HCT116 (cell line): Measurements from ENCODE around the gene PXN. TPM values are rescaled to one million over a fixed set of nuclear protein-coding genes. Genes with fewer than 3 reads are reported as not detected.

Experiments used
- ATAC-seq: fragments of 200-7000 bp; cut with Tn5 transposase; 2 replicates; pipeline ENCODE4 v1.9.1; 2020; ENCODE audit warnings: mild to moderate bottlenecking, moderate library complexity
- BruUV-seq: library from RNA; stranded (reverse); fragments of 400-500 nt; replicated peaks from 2 replicates; lab custom pipeline; 2021; lab: Mats Ljungman, UMichigan
- CTCF ChIA-PET: fragments of 300-600 bp; sonication (Branson Sonifier 250); formaldehyde crosslinking; loops from one replicate; lab custom pipeline; 2021; ENCODE audit warnings: antibody characterized with exemption; lab: Charles Lee
- POLR2A ChIA-PET: fragments of 300-600, 350-600 bp; sonication (Branson Sonifier 250); formaldehyde crosslinking; loops from one replicate; lab custom pipeline; 2021; ENCODE audit warnings: antibody characterized with exemption; lab: Charles Lee
- RAD21 ChIA-PET, 2 experiments: fragments of 300-600 bp; sonication (Branson Sonifier 250); formaldehyde crosslinking; loops; one replicate each; lab custom pipeline; 2023; ENCODE audit warnings: low total read pairs in 2 of 2; ENCODE audit not compliant: uncharacterized antibody in 2 of 2, unreplicated experiment in 2 of 2, low non-redundant PET in 1 of 2; lab: Charles Lee
- DNase-seq: peaks from one replicate; pipeline ENCODE4 v3.0.0-alpha.2; 2010; ENCODE audit warnings: low read depth, low spot score
- H2AFZ ChIP-seq: fragments of 200-600 bp; shearing (Covaris generic), sonication (generic); 2 replicates; pipeline ENCODE4 v1.6.1; 2017; ENCODE audit warnings: low read depth, mixed run types, mixed read lengths, antibody characterized with exemption, low read length; ENCODE audit not compliant: poor library complexity, severe bottlenecking
- H3K27ac ChIP-seq: 2 replicates; pipeline ENCODE4 v1.5.1; 2012; ENCODE audit warnings: low read depth, low read length
- H3K27me3 ChIP-seq: fragments of 200-600 bp; sonication (generic); 2 replicates; pipeline ENCODE4 v1.6.1; 2016; ENCODE audit warnings: mixed run types, low read length, mixed read lengths; ENCODE audit not compliant: insufficient read depth
- H3K36me3 ChIP-seq, 2 experiments: fragments of 200-500 bp in 1 of 2; fragments of 200-600 bp in 1 of 2; sonication (Bioruptor generic) in 1 of 2; sonication (generic) in 1 of 2; 2 replicates each; pipeline versions ENCODE4 v1.5.1 to v1.6.1; 2014 to 2016; ENCODE audit warnings: low read length in 2 of 2, inconsistent platforms in 1 of 2, mixed read lengths in 1 of 2, mixed run types in 1 of 2; ENCODE audit not compliant: insufficient read depth in 2 of 2, control insufficient read depth in 1 of 2
- H3K4me1 ChIP-seq, 2 experiments: fragments of 200-600 bp in 1 of 2; sonication (generic) in 1 of 2; 2 replicates each; pipeline versions ENCODE4 v1.5.1 to v1.6.1; 2012 to 2017; ENCODE audit warnings: low read length in 2 of 2, inconsistent platforms in 1 of 2, mild to moderate bottlenecking in 1 of 2, mixed read lengths in 1 of 2, mixed run types in 1 of 2, moderate library complexity in 1 of 2; ENCODE audit not compliant: insufficient read depth in 2 of 2, control insufficient read depth in 1 of 2
- H3K4me2 ChIP-seq: fragments of 200-600 bp; sonication (generic); 2 replicates; pipeline ENCODE4 v1.6.1; 2017; ENCODE audit warnings: mixed run types, low read length, mixed read lengths
- H3K4me3 ChIP-seq, 2 experiments: fragments of 200-600 bp in 1 of 2; sonication (generic) in 1 of 2; replicated peaks in 1 of 2; 2 replicates each; pipeline ENCODE4 v1.5.1; 2011 to 2016; ENCODE audit warnings: low read length in 2 of 2, control low read depth in 1 of 2, low read depth in 1 of 2, mild to moderate bottlenecking in 1 of 2, mixed read lengths in 1 of 2, mixed run types in 1 of 2
- H3K79me2 ChIP-seq: fragments of 200-600 bp; sonication (generic); 2 replicates; pipeline ENCODE4 v1.6.1; 2017; ENCODE audit warnings: mild to moderate bottlenecking, mixed run types, low read length, moderate library complexity, mixed read lengths; ENCODE audit not compliant: insufficient read depth
- H3K9ac ChIP-seq: fragments of 200-600 bp; sonication (generic); 2 replicates; pipeline ENCODE4 v1.6.1; 2016; ENCODE audit warnings: low read length, mixed read lengths
- H3K9me2 ChIP-seq: fragments of 200-600 bp; sonication (generic), shearing (Covaris generic); 2 replicates; pipeline ENCODE4 v1.6.1; 2017; ENCODE audit warnings: mixed run types, mild to moderate bottlenecking, moderate library complexity; ENCODE audit not compliant: insufficient read depth
- H3K9me3 ChIP-seq, 2 experiments: fragments of 200-500 bp in 1 of 2; fragments of 200-600 bp in 1 of 2; sonication (Bioruptor generic) in 1 of 2; sonication (generic) in 1 of 2; 2 replicates each; pipeline ENCODE4 v1.6.1; 2014 to 2017; ENCODE audit warnings: low read length in 2 of 2, mixed read lengths in 2 of 2, inconsistent platforms in 1 of 2, low read depth in 1 of 2, mild to moderate bottlenecking in 1 of 2, mixed run types in 1 of 2, moderate library complexity in 1 of 2; ENCODE audit not compliant: control insufficient read depth in 1 of 2, insufficient read depth in 1 of 2
- H4K20me1 ChIP-seq: fragments of 200-600 bp; sonication (generic), shearing (Covaris generic); 2 replicates; pipeline ENCODE4 v1.6.1; 2017; ENCODE audit warnings: mixed run types, mild to moderate bottlenecking, moderate library complexity; ENCODE audit not compliant: insufficient read depth
- ATF3 ChIP-seq: IDR thresholded peaks from 2 replicates; pipeline ENCODE4 v1.6.1; 2012
- CBX3 ChIP-seq: IDR thresholded peaks from 2 replicates; pipeline ENCODE4 v1.6.1; 2012; ENCODE audit warnings: low read depth
- CEBPB ChIP-seq: IDR thresholded peaks from 2 replicates; pipeline ENCODE4 v1.6.1; 2012; ENCODE audit warnings: low read depth
- CTCF ChIP-seq, 3 experiments: fragments of 200-600 bp in 1 of 3; sonication (generic) in 1 of 3; IDR thresholded peaks in 2 of 3; conservative IDR thresholded peaks in 1 of 3; 2 replicates each; pipeline ENCODE4 v1.5.1; 2012 to 2017; ENCODE audit warnings: low read depth in 2 of 3, low read length in 2 of 3, antibody characterized with exemption in 1 of 3, borderline replicate concordance in 1 of 3, control low read depth in 1 of 3, mild to moderate bottlenecking in 1 of 3, mixed read lengths in 1 of 3, mixed run types in 1 of 3, moderate library complexity in 1 of 3; ENCODE audit not compliant: insufficient read depth in 1 of 3
- EGR1 ChIP-seq: IDR thresholded peaks from 2 replicates; pipeline ENCODE4 v1.6.1; 2012; ENCODE audit warnings: low read depth
- ELF1 ChIP-seq: IDR thresholded peaks from 2 replicates; pipeline ENCODE4 v1.6.1; 2012; ENCODE audit warnings: low read depth, borderline replicate concordance
- EZH2phosphoT487 ChIP-seq: fragments of 200-600 bp; IDR thresholded peaks from 2 replicates; pipeline ENCODE4 v1.6.1; 2018; ENCODE audit warnings: antibody characterized with exemption, borderline replicate concordance
- FOSL1 ChIP-seq: IDR thresholded peaks from 2 replicates; pipeline ENCODE4 v1.6.1; 2012; ENCODE audit warnings: low read depth
- MAX ChIP-seq: IDR thresholded peaks from 2 replicates; pipeline ENCODE4 v1.6.1; 2012
- POLR2A ChIP-seq: IDR thresholded peaks from 2 replicates; pipeline ENCODE4 v1.7.0; 2011; ENCODE audit warnings: borderline replicate concordance; ENCODE audit not compliant: insufficient read depth, insufficient read length; ENCODE audit errors: extremely low read depth
- POLR2AphosphoS5 ChIP-seq: IDR thresholded peaks from 2 replicates; pipeline ENCODE4 v1.6.1; 2011; ENCODE audit warnings: mild to moderate bottlenecking, low read depth, low read length, moderate library complexity
- RAD21 ChIP-seq: IDR thresholded peaks from 2 replicates; pipeline ENCODE4 v1.6.1; 2012; ENCODE audit warnings: low read depth, mild to moderate bottlenecking
- REST ChIP-seq: IDR thresholded peaks from 2 replicates; pipeline ENCODE4 v1.6.1; 2012; ENCODE audit warnings: low read depth
- SIN3A ChIP-seq: IDR thresholded peaks from 2 replicates; pipeline ENCODE4 v1.6.1; 2012; ENCODE audit warnings: low read depth
- SP1 ChIP-seq: IDR thresholded peaks from 2 replicates; pipeline ENCODE4 v1.6.1; 2012; ENCODE audit warnings: low read depth
- TCF7L2 ChIP-seq: IDR thresholded peaks from 2 replicates; pipeline ENCODE4 v1.7.0; 2011; ENCODE audit warnings: borderline replicate concordance, inconsistent platforms; ENCODE audit not compliant: insufficient read depth, insufficient read length; ENCODE audit errors: extremely low read depth
- YY1 ChIP-seq: IDR thresholded peaks from 2 replicates; pipeline ENCODE4 v1.6.1; 2011; ENCODE audit warnings: low read length, low read depth, moderate library complexity, mild to moderate bottlenecking; ENCODE audit not compliant: insufficient replicate concordance; ENCODE audit errors: extremely low read depth
- ZBTB33 ChIP-seq: IDR thresholded peaks from 2 replicates; pipeline ENCODE4 v1.6.1; 2011; ENCODE audit warnings: mild to moderate bottlenecking, low read length, moderate library complexity; ENCODE audit not compliant: insufficient replicate concordance; ENCODE audit errors: extremely low read depth
- ZNF274 ChIP-seq: fragments of 200-500 bp; sonication (Bioruptor generic); IDR thresholded peaks from 2 replicates; pipeline ENCODE4 v1.6.1; 2014; ENCODE audit warnings: mild to moderate bottlenecking, low read depth, low read length, inconsistent platforms
- intact Hi-C: fragments of 100-400 bp; cut with micrococcal nuclease; formaldehyde crosslinking; loops from 2 replicates; pipeline ENCODE4 v1.10.0; 2022
- total RNA-seq: library from RNA; stranded (reverse); gene quantifications from one replicate; pipeline ENCODE4 v1.2.1, GENCODE V29; 2021; ENCODE audit not compliant: unreplicated experiment

Gene PXN
- total RNA-seq, 1 experiment from 2014 or later = 211 TPM

- no peak for DNase-seq
- RAD21 ChIA-PET = no interaction called here
- TF ChIP-seq ZBTB33 (no peak), EGR1 (no peak), ELF1 (no peak), POLR2A (no peak), EZH2phosphoT487 (no peak), RAD21 (no peak), POLR2AphosphoS5 (no peak), MAX (no peak), ZNF274 (no peak), YY1 (no peak), CTCF (IDR thresholded peaks at IDR 0.05 in 2 of 3, conservative IDR thresholded peaks at IDR 0.05 in 1 of 3; ENCODE audit: borderline replicate concordance in 1 of 3, insufficient read depth in 1 of 3, low read depth in 2 of 3, low read length in 2 of 3) (no peak), FOSL1 (no peak), CBX3 (no peak), TCF7L2 (no peak), CEBPB (no peak), REST (no peak), ATF3 (no peak), SP1 (no peak), SIN3A (no peak)
- BruUV-seq = no TSS peak
- peak overlapping the region; percentile 86 for H3K27ac ChIP-seq
- no peak for ATAC-seq
- no peak overlapping the region for H2AFZ ChIP-seq
- CTCF ChIA-PET = interaction anchor here (0.5 to 1.8 kb wide), 2 partner anchors 34 to 69 kb away, joined by 4 to 6 read pairs; partner anchors contain the start of gene PXN
- no peaks in the 10 kb centered on the region for H3K9me2 ChIP-seq
- H4K20me1 ChIP-seq = peaks cover 19% of the 10 kb centered on the region
- H3K4me1 ChIP-seq = peaks cover 23 to 56% of the 10 kb centered on the region in 2 experiments; a peak in 3 of 4 replicates
- intact Hi-C loops = no loop called here
- POLR2A ChIA-PET = interaction anchor here (0.7 to 10.6 kb wide), 5 partner anchors 34 to 95 kb away, joined by 3 to 223 read pairs (median 5); partner anchors contain the start of genes PXN, RNU4-1 and RNU4-2
- H3K36me3 ChIP-seq = peaks cover 25 to 46% of the 10 kb centered on the region in 2 experiments
- H3K4me3 ChIP-seq = peak overlapping the region; percentile 1 to 63; a peak in 2 of 4 replicates
- H3K27me3 ChIP-seq = no peaks in the 10 kb centered on the region
- peak overlapping the region; percentile 86 for H3K9ac ChIP-seq
- H3K79me2 ChIP-seq = peaks cover 80% of the 10 kb centered on the region
- peak overlapping the region; percentile 90 for H3K4me2 ChIP-seq
- H3K9me3 ChIP-seq = no peaks in the 10 kb centered on the region
Measured at GRCh38 chr12:120196363-120196762, 69.2 kb downstream of the PXN start.
